Hepatocyte (in vitro differentiated cells): ENCODE results near the gene SON. TPM values are rescaled to one million over a fixed set of nuclear protein-coding genes. Genes with fewer than 3 reads are reported as not detected.

Source experiments
- DNase-seq: peaks from one replicate; pipeline ENCODE4 v3.0.0-alpha.2; 2016; ENCODE audit warnings: low spot score
- H2AFZ ChIP-seq: fragments of 200-600 bp; sonication (generic); 2 replicates; pipeline ENCODE4 v1.6.0; 2016; ENCODE audit warnings: antibody characterized with exemption, mild to moderate bottlenecking
- H3K27ac ChIP-seq: fragments of 200-600 bp; sonication (generic); 2 replicates; pipeline ENCODE4 v1.5.1; 2016; ENCODE audit warnings: mild to moderate bottlenecking
- H3K27me3 ChIP-seq: fragments of 200-600 bp; sonication (generic); 2 replicates; pipeline ENCODE4 v1.6.1; 2016
- H3K36me3 ChIP-seq: fragments of 200-600 bp; sonication (generic); replicated peaks from 2 replicates; pipeline ENCODE4 v1.5.1; 2016; ENCODE audit warnings: low read depth; ENCODE audit not compliant: insufficient read depth
- H3K4me1 ChIP-seq: fragments of 200-600 bp; sonication (generic); 2 replicates; pipeline ENCODE4 v1.5.1; 2016; ENCODE audit warnings: mild to moderate bottlenecking, moderate library complexity; ENCODE audit not compliant: insufficient read depth
- H3K4me2 ChIP-seq: fragments of 200-600 bp; sonication (generic); 2 replicates; pipeline ENCODE4 v1.6.0; 2016
- H3K4me3 ChIP-seq: fragments of 200-600 bp; sonication (generic); 2 replicates; pipeline ENCODE4 v1.5.1; 2016; ENCODE audit warnings: mild to moderate bottlenecking
- H3K79me2 ChIP-seq: fragments of 200-600 bp; sonication (generic); 2 replicates; pipeline ENCODE4 v1.6.0; 2017; ENCODE audit warnings: mild to moderate bottlenecking
- H3K9me2 ChIP-seq: fragments of 200-600 bp; sonication (generic); replicated peaks from 2 replicates; pipeline ENCODE4 v1.6.0; 2017; ENCODE audit warnings: mild to moderate bottlenecking; ENCODE audit not compliant: insufficient read depth
- H3K9me3 ChIP-seq: fragments of 200-600 bp; sonication (generic); 2 replicates; pipeline ENCODE4 v1.5.1; 2016; ENCODE audit warnings: low read depth, mild to moderate bottlenecking
- H4K20me1 ChIP-seq: fragments of 200-600 bp; sonication (generic); 2 replicates; pipeline ENCODE4 v1.6.0; 2016; ENCODE audit warnings: mild to moderate bottlenecking; ENCODE audit not compliant: insufficient read depth, poor library complexity, severe bottlenecking
- EZH2 ChIP-seq: fragments of 200-600 bp; sonication (generic); IDR thresholded peaks from 2 replicates; pipeline ENCODE4 v1.6.1; 2016; ENCODE audit warnings: antibody characterized with exemption, mild to moderate bottlenecking, borderline replicate concordance
- EZH2phosphoT487 ChIP-seq: fragments of 200-600 bp; sonication (generic); IDR thresholded peaks from one replicate; pipeline ENCODE4 v1.6.1; 2018; ENCODE audit warnings: antibody characterized with exemption, mild to moderate bottlenecking, low read depth, moderate library complexity; ENCODE audit not compliant: unreplicated experiment, severe bottlenecking
- WGBS: methylation state at CpG from one replicate; pipeline ENCODE4 v1.1.6; 2016; ENCODE audit warnings: low lambda C conversion rate; ENCODE audit errors: missing lambda C conversion rate; 5-methylcytosine and 5-hydroxymethylcytosine counted together
- polyA plus RNA-seq: library from polyadenylated mRNA; unstranded; fragments of >200 nt; fragmentation: Nextera tagmentation; extraction: Ambion mirVana; gene quantifications from 2 replicates; pipeline ENCODE4 v1.2.1, GENCODE V29; 2016
- total RNA-seq: library from RNA; depleted of rRNA; stranded (reverse); fragments of >200 nt; gene quantifications from 2 replicates; pipeline ENCODE4 v1.2.3, GENCODE V29; 2014
- TF ChIP-seq, protein P1 (sequence below): fragments of 200-600 bp; sonication (generic); IDR thresholded peaks from 2 replicates; pipeline ENCODE4 v1.5.1; 2016; ENCODE audit warnings: antibody characterized with exemption, mild to moderate bottlenecking; ENCODE audit not compliant: poor library complexity

The SON gene
- total and polyA plus RNA-seq, 2 experiments from 2014 or later: 181 to 358 TPM

GRCh38 chr21:33540711-33541104 lies 2.1 kb upstream of the SON start:
- no peak overlapping the region for H3K4me3 ChIP-seq
- no peaks in the 10 kb centered on the region for H3K9me2 ChIP-seq
- H3K9me3 ChIP-seq: no peaks in the 10 kb centered on the region
- peak overlapping the region; percentile 98 for H3K27ac ChIP-seq
- WGBS: 68% methylated on average over 3 of the region's 3 CpGs
- TF ChIP-seq, protein P1, sequence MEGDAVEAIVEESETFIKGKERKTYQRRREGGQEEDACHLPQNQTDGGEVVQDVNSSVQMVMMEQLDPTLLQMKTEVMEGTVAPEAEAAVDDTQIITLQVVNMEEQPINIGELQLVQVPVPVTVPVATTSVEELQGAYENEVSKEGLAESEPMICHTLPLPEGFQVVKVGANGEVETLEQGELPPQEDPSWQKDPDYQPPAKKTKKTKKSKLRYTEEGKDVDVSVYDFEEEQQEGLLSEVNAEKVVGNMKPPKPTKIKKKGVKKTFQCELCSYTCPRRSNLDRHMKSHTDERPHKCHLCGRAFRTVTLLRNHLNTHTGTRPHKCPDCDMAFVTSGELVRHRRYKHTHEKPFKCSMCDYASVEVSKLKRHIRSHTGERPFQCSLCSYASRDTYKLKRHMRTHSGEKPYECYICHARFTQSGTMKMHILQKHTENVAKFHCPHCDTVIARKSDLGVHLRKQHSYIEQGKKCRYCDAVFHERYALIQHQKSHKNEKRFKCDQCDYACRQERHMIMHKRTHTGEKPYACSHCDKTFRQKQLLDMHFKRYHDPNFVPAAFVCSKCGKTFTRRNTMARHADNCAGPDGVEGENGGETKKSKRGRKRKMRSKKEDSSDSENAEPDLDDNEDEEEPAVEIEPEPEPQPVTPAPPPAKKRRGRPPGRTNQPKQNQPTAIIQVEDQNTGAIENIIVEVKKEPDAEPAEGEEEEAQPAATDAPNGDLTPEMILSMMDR: no peak
- TF ChIP-seq EZH2 (no peak), EZH2phosphoT487 (no peak)
- H3K79me2 ChIP-seq: peaks cover 74% of the 10 kb centered on the region
- DNase-seq: peak; percentile 24
- H3K36me3 ChIP-seq: no peaks in the 10 kb centered on the region
- peaks cover 12% of the 10 kb centered on the region for H3K4me1 ChIP-seq
- H2AFZ ChIP-seq: no peak overlapping the region
- H3K27me3 ChIP-seq: no peaks in the 10 kb centered on the region
- peak overlapping the region; percentile 78 for H3K4me2 ChIP-seq
- peaks cover 24% of the 10 kb centered on the region for H4K20me1 ChIP-seq

- TF ChIP-seq, protein P1: no peak
- no peak for TF ChIP-seq EZH2
- no peak for TF ChIP-seq EZH2phosphoT487
- 49% methylated on average over 19 of the region's 19 CpGs for WGBS
- Histone ChIP-seq H3K9me2 (no peaks in the 10 kb centered on the region), H3K4me2 (peak overlapping the region; percentile 78), H3K9me3 (no peaks in the 10 kb centered on the region), H3K27ac (peak overlapping the region; percentile 98), H3K4me1 (peaks cover 16% of the 10 kb centered on the region), H4K20me1 (peaks cover 28% of the 10 kb centered on the region), H3K36me3 (no peaks in the 10 kb centered on the region), H3K27me3 (no peaks in the 10 kb centered on the region), H3K79me2 (peaks cover 79% of the 10 kb centered on the region), H2AFZ (peak overlapping the region; percentile 47), H3K4me3 (peak overlapping the region; percentile 76)
- no peak for DNase-seq
Measured at GRCh38 chr21:33541105-33541711, 1.6 kb upstream of the SON start.

- peak within 1 kb of the TSS; percentile 98 for H3K27ac ChIP-seq
- H3K4me1 ChIP-seq: peaks cover 16% of the 10 kb centered on the region
- no peaks in the 10 kb centered on the region for H3K9me2 ChIP-seq
- peaks cover 81% of the 10 kb centered on the region for H3K79me2 ChIP-seq
- H3K36me3 ChIP-seq: no peaks in the 10 kb centered on the region
- DNase-seq: peak; percentile 91
- TF ChIP-seq EZH2 (no peak), EZH2phosphoT487 (no peak)
- TF ChIP-seq, protein P1: no peak
- H3K4me3 ChIP-seq: peak within 1 kb of the TSS; percentile 76
- H3K9me3 ChIP-seq: no peaks in the 10 kb centered on the region
- H3K4me2 ChIP-seq: peak within 1 kb of the TSS; percentile 78
- H4K20me1 ChIP-seq: peaks cover 36% of the 10 kb centered on the region
- WGBS: 1% methylated on average over 53 of the region's 56 CpGs
- H2AFZ ChIP-seq: peak within 1 kb of the TSS; percentile 47
- H3K27me3 ChIP-seq: no peaks in the 10 kb centered on the region
Measured at GRCh38 chr21:33541756-33542639, 840 bp upstream of the SON start, which contains the start of gene GART. Gene GART (minus strand): TSS chr21:33542117. CDS start chr21:33539315, 2,802 bp downstream.
